Measurements from ENCODE around the gene OPCML.

DNA sequence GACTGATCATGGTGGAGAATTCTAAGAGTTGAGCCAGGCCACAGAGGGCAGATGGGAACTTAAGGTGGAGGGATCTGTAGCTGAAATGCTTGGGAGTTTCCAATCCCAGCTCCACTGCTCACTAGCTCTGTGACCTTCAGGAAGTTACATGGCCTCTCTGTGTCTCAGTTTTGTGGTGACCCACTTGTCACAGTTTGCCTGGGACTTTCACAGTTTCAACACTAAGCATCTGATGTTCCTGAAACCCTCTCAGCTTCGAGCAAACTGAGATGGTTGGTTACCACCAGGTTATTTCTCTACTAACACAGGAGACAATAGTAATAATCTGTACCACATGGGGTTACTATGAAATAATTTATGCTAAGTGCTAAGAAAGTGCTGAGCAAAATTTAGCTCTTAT lies 505.3 kb downstream of the OPCML start:
- TF ChIP-seq JUNB (IDR thresholded peaks at IDR 0.05; ENCODE audit: unreplicated experiment) (no peak), EZH2phosphoT487 (IDR thresholded peaks at IDR 0.05; ENCODE audit: unreplicated experiment) (no peak), POLR2AphosphoS5 (IDR thresholded peaks at IDR 0.05; ENCODE audit: low read depth) (no peak), EZH2 (IDR thresholded peaks at IDR 0.05; ENCODE audit: low read depth, unreplicated experiment) (no peak), ZNF114 (CRISPR knock-in tag; IDR thresholded peaks at IDR 0.05) (no peak), ZNF331 (CRISPR knock-in tag; IDR thresholded peaks at IDR 0.05; ENCODE audit: low read depth) (no peak), NANOG (IDR thresholded peaks at IDR 0.05; ENCODE audit: borderline replicate concordance) (no peak), CREB1 (CRISPR knock-in tag; IDR thresholded peaks at IDR 0.05; ENCODE audit: low read depth) (no peak)
- TF ChIP-seq, protein P1, sequence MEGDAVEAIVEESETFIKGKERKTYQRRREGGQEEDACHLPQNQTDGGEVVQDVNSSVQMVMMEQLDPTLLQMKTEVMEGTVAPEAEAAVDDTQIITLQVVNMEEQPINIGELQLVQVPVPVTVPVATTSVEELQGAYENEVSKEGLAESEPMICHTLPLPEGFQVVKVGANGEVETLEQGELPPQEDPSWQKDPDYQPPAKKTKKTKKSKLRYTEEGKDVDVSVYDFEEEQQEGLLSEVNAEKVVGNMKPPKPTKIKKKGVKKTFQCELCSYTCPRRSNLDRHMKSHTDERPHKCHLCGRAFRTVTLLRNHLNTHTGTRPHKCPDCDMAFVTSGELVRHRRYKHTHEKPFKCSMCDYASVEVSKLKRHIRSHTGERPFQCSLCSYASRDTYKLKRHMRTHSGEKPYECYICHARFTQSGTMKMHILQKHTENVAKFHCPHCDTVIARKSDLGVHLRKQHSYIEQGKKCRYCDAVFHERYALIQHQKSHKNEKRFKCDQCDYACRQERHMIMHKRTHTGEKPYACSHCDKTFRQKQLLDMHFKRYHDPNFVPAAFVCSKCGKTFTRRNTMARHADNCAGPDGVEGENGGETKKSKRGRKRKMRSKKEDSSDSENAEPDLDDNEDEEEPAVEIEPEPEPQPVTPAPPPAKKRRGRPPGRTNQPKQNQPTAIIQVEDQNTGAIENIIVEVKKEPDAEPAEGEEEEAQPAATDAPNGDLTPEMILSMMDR (conservative IDR thresholded peaks at IDR 0.05; ENCODE audit: low read depth in 2 of 2): no peak
- TF ChIP-seq, protein P2, sequence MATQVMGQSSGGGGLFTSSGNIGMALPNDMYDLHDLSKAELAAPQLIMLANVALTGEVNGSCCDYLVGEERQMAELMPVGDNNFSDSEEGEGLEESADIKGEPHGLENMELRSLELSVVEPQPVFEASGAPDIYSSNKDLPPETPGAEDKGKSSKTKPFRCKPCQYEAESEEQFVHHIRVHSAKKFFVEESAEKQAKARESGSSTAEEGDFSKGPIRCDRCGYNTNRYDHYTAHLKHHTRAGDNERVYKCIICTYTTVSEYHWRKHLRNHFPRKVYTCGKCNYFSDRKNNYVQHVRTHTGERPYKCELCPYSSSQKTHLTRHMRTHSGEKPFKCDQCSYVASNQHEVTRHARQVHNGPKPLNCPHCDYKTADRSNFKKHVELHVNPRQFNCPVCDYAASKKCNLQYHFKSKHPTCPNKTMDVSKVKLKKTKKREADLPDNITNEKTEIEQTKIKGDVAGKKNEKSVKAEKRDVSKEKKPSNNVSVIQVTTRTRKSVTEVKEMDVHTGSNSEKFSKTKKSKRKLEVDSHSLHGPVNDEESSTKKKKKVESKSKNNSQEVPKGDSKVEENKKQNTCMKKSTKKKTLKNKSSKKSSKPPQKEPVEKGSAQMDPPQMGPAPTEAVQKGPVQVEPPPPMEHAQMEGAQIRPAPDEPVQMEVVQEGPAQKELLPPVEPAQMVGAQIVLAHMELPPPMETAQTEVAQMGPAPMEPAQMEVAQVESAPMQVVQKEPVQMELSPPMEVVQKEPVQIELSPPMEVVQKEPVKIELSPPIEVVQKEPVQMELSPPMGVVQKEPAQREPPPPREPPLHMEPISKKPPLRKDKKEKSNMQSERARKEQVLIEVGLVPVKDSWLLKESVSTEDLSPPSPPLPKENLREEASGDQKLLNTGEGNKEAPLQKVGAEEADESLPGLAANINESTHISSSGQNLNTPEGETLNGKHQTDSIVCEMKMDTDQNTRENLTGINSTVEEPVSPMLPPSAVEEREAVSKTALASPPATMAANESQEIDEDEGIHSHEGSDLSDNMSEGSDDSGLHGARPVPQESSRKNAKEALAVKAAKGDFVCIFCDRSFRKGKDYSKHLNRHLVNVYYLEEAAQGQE (IDR thresholded peaks at IDR 0.05; ENCODE audit: unreplicated experiment): no peak
- TF ChIP-seq, protein P3, sequence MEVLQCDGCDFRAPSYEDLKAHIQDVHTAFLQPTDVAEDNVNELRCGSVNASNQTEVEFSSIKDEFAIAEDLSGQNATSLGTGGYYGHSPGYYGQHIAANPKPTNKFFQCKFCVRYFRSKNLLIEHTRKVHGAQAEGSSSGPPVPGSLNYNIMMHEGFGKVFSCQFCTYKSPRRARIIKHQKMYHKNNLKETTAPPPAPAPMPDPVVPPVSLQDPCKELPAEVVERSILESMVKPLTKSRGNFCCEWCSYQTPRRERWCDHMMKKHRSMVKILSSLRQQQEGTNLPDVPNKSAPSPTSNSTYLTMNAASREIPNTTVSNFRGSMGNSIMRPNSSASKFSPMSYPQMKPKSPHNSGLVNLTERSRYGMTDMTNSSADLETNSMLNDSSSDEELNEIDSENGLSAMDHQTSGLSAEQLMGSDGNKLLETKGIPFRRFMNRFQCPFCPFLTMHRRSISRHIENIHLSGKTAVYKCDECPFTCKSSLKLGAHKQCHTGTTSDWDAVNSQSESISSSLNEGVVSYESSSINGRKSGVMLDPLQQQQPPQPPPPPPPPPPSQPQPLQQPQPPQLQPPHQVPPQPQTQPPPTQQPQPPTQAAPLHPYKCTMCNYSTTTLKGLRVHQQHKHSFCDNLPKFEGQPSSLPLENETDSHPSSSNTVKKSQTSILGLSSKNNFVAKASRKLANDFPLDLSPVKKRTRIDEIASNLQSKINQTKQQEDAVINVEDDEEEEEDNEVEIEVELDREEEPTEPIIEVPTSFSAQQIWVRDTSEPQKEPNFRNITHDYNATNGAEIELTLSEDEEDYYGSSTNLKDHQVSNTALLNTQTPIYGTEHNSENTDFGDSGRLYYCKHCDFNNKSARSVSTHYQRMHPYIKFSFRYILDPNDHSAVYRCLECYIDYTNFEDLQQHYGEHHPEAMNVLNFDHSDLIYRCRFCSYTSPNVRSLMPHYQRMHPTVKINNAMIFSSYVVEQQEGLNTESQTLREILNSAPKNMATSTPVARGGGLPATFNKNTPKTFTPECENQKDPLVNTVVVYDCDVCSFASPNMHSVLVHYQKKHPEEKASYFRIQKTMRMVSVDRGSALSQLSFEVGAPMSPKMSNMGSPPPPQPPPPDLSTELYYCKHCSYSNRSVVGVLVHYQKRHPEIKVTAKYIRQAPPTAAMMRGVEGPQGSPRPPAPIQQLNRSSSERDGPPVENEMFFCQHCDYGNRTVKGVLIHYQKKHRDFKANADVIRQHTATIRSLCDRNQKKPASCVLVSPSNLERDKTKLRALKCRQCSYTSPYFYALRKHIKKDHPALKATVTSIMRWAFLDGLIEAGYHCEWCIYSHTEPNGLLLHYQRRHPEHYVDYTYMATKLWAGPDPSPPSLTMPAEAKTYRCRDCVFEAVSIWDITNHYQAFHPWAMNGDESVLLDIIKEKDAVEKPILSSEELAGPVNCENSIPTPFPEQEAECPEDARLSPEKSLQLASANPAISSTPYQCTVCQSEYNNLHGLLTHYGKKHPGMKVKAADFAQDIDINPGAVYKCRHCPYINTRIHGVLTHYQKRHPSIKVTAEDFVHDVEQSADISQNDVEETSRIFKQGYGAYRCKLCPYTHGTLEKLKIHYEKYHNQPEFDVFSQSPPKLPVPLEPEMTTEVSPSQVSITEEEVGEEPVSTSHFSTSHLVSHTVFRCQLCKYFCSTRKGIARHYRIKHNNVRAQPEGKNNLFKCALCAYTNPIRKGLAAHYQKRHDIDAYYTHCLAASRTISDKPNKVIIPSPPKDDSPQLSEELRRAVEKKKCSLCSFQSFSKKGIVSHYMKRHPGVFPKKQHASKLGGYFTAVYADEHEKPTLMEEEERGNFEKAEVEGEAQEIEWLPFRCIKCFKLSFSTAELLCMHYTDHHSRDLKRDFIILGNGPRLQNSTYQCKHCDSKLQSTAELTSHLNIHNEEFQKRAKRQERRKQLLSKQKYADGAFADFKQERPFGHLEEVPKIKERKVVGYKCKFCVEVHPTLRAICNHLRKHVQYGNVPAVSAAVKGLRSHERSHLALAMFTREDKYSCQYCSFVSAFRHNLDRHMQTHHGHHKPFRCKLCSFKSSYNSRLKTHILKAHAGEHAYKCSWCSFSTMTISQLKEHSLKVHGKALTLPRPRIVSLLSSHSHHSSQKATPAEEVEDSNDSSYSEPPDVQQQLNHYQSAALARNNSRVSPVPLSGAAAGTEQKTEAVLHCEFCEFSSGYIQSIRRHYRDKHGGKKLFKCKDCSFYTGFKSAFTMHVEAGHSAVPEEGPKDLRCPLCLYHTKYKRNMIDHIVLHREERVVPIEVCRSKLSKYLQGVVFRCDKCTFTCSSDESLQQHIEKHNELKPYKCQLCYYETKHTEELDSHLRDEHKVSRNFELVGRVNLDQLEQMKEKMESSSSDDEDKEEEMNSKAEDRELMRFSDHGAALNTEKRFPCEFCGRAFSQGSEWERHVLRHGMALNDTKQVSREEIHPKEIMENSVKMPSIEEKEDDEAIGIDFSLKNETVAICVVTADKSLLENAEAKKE (CRISPR knock-in tag; IDR thresholded peaks at IDR 0.05): no peak

Measured in GM23338 (cell line).